H1 (cell line): ENCODE data around the gene NTNG2. TPM values are rescaled to one million over a fixed set of nuclear protein-coding genes. Genes with fewer than 3 reads are reported as not detected.

Source experiments
- CEBPB ChIP-seq: IDR thresholded peaks from 2 replicates; pipeline ENCODE4 v1.6.1; 2012; ENCODE audit warnings: low read depth, low read length
- RAD21 ChIP-seq, 2 experiments: IDR thresholded peaks in 1 of 2; conservative IDR thresholded peaks in 1 of 2; 2 replicates each; pipeline ENCODE4 v1.6.1; 2011; ENCODE audit warnings: low read depth in 2 of 2, low read length in 2 of 2, improper control_type of control experiment in 1 of 2, inconsistent platforms in 1 of 2, mild to moderate bottlenecking in 1 of 2, moderate library complexity in 1 of 2
- polyA plus RNA-seq, 7 experiments: library from polyadenylated mRNA; depleted of rRNA in 3 of 7; stranded (reverse) in 5 of 7; unstranded in 2 of 7; fragments of >200 nt in 5 of 7; fragments of 200-250 nt in 2 of 7; gene quantifications; 1 replicate in 5 of 7; 2 replicates in 1 of 7; 4 replicates in 1 of 7; pipeline versions ENCODE4 v1.2.1 to v1.2.3, GENCODE V29; 2011 to 2013; ENCODE audit warnings: missing spikeins in 2 of 7, mixed read lengths in 2 of 7
- total RNA-seq: library from RNA; stranded (reverse); fragmentation: NEBNext Ultra II Directional; extraction: Animal tissue kit (Norgen Biotek cat#: 25700); gene quantifications from 2 replicates; pipeline ENCODE4 v1.2.1, GENCODE V29; 2021
- TF ChIP-seq, protein P1 (sequence below): fragments of 300-600 bp; sonication (generic); IDR thresholded peaks from 2 replicates; pipeline ENCODE4 v1.7.1; 2012; ENCODE audit warnings: low read length, moderate library complexity, mild to moderate bottlenecking, inconsistent platforms; ENCODE audit not compliant: insufficient replicate concordance
- TF ChIP-seq, protein P2 (sequence below), 3 experiments: IDR thresholded peaks; 1 replicate in 2 of 3; 2 replicates in 1 of 3; pipeline versions ENCODE4 v1.5.1 to v1.6.1; 2011; ENCODE audit warnings: low read length in 3 of 3, mild to moderate bottlenecking in 3 of 3, inconsistent platforms in 2 of 3, low read depth in 1 of 3, moderate library complexity in 1 of 3; ENCODE audit not compliant: insufficient read depth in 1 of 3; ENCODE audit errors: control extremely low read depth in 1 of 3
- TF ChIP-seq, protein P3 (sequence below): IDR thresholded peaks from 2 replicates; pipeline ENCODE4 v1.6.1; 2011; ENCODE audit warnings: low read depth, mild to moderate bottlenecking, low read length; ENCODE audit not compliant: insufficient read depth

NTNG2 gene
- total and polyA plus RNA-seq, 2 of the 8 experiments (the other 6 are each of a cell fraction or from before 2014, with no cell fraction given): 1.4 to 1.5 TPM

DNA sequence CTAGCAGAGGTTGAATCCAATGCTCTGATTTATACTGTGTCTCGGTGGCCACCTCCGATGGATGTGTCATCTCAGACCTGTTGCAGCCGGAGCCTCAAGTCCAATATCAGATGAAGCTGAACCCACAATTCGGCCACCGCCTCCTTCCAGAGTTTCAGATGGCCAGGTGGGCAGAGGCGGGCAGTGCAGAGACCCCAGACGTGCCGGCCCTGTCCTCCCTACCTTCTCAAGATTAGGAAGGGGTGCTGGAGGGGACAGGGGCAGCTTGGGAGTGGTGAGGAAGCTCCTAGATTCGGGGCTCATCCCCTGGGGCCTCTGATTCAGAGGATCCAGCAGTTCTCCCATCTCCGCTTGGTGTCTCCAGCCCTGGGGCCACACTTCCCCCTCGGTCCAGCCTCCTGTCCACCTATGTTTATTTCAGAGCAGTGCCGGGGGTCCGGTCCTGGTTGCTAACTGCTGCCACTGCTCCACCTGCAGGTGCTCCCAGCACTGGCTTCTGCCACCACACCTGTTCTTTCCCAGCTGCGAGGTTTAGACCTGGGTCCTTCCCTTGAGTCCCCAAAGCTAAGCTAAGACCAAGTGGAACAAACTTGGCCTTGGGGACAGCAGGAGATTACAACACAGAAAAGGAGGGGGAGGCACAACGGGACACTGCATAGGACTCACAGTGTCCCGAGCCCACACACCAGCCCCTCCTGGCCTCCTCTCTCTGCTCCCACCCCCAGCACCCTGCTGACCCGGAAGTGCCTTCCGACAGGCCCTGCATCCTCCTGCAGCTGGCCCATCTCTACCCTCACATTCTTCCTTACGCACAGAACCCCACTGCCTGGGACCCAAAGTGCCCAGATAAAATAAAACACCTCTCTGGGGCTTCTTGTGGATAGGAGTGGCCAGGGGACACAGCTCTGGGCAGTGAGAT is 81.6 kb downstream of the NTNG2 start (continued):
- TF ChIP-seq, protein P1, sequence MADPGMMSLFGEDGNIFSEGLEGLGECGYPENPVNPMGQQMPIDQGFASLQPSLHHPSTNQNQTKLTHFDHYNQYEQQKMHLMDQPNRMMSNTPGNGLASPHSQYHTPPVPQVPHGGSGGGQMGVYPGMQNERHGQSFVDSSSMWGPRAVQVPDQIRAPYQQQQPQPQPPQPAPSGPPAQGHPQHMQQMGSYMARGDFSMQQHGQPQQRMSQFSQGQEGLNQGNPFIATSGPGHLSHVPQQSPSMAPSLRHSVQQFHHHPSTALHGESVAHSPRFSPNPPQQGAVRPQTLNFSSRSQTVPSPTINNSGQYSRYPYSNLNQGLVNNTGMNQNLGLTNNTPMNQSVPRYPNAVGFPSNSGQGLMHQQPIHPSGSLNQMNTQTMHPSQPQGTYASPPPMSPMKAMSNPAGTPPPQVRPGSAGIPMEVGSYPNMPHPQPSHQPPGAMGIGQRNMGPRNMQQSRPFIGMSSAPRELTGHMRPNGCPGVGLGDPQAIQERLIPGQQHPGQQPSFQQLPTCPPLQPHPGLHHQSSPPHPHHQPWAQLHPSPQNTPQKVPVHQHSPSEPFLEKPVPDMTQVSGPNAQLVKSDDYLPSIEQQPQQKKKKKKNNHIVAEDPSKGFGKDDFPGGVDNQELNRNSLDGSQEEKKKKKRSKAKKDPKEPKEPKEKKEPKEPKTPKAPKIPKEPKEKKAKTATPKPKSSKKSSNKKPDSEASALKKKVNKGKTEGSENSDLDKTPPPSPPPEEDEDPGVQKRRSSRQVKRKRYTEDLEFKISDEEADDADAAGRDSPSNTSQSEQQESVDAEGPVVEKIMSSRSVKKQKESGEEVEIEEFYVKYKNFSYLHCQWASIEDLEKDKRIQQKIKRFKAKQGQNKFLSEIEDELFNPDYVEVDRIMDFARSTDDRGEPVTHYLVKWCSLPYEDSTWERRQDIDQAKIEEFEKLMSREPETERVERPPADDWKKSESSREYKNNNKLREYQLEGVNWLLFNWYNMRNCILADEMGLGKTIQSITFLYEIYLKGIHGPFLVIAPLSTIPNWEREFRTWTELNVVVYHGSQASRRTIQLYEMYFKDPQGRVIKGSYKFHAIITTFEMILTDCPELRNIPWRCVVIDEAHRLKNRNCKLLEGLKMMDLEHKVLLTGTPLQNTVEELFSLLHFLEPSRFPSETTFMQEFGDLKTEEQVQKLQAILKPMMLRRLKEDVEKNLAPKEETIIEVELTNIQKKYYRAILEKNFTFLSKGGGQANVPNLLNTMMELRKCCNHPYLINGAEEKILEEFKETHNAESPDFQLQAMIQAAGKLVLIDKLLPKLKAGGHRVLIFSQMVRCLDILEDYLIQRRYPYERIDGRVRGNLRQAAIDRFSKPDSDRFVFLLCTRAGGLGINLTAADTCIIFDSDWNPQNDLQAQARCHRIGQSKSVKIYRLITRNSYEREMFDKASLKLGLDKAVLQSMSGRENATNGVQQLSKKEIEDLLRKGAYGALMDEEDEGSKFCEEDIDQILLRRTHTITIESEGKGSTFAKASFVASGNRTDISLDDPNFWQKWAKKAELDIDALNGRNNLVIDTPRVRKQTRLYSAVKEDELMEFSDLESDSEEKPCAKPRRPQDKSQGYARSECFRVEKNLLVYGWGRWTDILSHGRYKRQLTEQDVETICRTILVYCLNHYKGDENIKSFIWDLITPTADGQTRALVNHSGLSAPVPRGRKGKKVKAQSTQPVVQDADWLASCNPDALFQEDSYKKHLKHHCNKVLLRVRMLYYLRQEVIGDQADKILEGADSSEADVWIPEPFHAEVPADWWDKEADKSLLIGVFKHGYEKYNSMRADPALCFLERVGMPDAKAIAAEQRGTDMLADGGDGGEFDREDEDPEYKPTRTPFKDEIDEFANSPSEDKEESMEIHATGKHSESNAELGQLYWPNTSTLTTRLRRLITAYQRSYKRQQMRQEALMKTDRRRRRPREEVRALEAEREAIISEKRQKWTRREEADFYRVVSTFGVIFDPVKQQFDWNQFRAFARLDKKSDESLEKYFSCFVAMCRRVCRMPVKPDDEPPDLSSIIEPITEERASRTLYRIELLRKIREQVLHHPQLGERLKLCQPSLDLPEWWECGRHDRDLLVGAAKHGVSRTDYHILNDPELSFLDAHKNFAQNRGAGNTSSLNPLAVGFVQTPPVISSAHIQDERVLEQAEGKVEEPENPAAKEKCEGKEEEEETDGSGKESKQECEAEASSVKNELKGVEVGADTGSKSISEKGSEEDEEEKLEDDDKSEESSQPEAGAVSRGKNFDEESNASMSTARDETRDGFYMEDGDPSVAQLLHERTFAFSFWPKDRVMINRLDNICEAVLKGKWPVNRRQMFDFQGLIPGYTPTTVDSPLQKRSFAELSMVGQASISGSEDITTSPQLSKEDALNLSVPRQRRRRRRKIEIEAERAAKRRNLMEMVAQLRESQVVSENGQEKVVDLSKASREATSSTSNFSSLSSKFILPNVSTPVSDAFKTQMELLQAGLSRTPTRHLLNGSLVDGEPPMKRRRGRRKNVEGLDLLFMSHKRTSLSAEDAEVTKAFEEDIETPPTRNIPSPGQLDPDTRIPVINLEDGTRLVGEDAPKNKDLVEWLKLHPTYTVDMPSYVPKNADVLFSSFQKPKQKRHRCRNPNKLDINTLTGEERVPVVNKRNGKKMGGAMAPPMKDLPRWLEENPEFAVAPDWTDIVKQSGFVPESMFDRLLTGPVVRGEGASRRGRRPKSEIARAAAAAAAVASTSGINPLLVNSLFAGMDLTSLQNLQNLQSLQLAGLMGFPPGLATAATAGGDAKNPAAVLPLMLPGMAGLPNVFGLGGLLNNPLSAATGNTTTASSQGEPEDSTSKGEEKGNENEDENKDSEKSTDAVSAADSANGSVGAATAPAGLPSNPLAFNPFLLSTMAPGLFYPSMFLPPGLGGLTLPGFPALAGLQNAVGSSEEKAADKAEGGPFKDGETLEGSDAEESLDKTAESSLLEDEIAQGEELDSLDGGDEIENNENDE: no peak
- TF ChIP-seq, protein P2, sequence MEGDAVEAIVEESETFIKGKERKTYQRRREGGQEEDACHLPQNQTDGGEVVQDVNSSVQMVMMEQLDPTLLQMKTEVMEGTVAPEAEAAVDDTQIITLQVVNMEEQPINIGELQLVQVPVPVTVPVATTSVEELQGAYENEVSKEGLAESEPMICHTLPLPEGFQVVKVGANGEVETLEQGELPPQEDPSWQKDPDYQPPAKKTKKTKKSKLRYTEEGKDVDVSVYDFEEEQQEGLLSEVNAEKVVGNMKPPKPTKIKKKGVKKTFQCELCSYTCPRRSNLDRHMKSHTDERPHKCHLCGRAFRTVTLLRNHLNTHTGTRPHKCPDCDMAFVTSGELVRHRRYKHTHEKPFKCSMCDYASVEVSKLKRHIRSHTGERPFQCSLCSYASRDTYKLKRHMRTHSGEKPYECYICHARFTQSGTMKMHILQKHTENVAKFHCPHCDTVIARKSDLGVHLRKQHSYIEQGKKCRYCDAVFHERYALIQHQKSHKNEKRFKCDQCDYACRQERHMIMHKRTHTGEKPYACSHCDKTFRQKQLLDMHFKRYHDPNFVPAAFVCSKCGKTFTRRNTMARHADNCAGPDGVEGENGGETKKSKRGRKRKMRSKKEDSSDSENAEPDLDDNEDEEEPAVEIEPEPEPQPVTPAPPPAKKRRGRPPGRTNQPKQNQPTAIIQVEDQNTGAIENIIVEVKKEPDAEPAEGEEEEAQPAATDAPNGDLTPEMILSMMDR (IDR thresholded peaks at IDR 0.05; ENCODE audit: control extremely low read depth in 1 of 3, insufficient read depth in 1 of 3, low read depth in 1 of 3, low read length in 3 of 3): peak in 2 of 3 experiments; percentile 36 to 47; a peak in 3 of 4 replicates
- TF ChIP-seq RAD21 (IDR thresholded peaks at IDR 0.05 in 1 of 2, conservative IDR thresholded peaks at IDR 0.05 in 1 of 2; ENCODE audit: low read depth in 2 of 2, low read length in 2 of 2) (peak; percentile 16 to 46), CEBPB (no peak)
- TF ChIP-seq, protein P3, sequence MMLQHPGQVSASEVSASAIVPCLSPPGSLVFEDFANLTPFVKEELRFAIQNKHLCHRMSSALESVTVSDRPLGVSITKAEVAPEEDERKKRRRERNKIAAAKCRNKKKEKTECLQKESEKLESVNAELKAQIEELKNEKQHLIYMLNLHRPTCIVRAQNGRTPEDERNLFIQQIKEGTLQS: no peak
